NCI-H526 treated with DMSO at 0.1 percent for 48 hours (cell line): ENCODE data around the gene STX8.

Experiments
- DNase-seq: peaks from one replicate; lab custom pipeline; 2025; lab: John Stamatoyannopoulos, UW

Gene STX8

GRCh38 chr17:9298135-9298534, 277.5 kb downstream of the STX8 start:
- DNase-seq = no peak

- no peak for DNase-seq
Measured at GRCh38 chr17:9294661-9295210, 280.9 kb downstream of the STX8 start.

- no peak for DNase-seq
Measured at GRCh38 chr17:9292561-9292941, 283.1 kb downstream of the STX8 start.

GRCh38 chr17:9291912-9292560, 283.6 kb downstream of the STX8 start:
- no peak for DNase-seq

GRCh38 chr17:9290226-9290613, 285.4 kb downstream of the STX8 start:
- DNase-seq = no peak

GRCh38 chr17:9287306-9287705, 288.3 kb downstream of the STX8 start:
- no peak for DNase-seq

GRCh38 chr17:9286434-9286833, 289.2 kb downstream of the STX8 start:
- DNase-seq = no peak

- no peak for DNase-seq
Measured at GRCh38 chr17:9285602-9286427, 289.8 kb downstream of the STX8 start.

GRCh38 chr17:9284884-9285283, 290.7 kb downstream of the STX8 start:
- no peak for DNase-seq

- no peak for DNase-seq
Measured at GRCh38 chr17:9283909-9284308, 291.7 kb downstream of the STX8 start.

GRCh38 chr17:9279893-9280292, 295.7 kb downstream of the STX8 start:
- DNase-seq = no peak

GRCh38 chr17:9274973-9275372, 300.6 kb downstream of the STX8 start:
- no peak for DNase-seq

- DNase-seq = no peak
Measured at GRCh38 chr17:9273428-9274391, 301.9 kb downstream of the STX8 start.

- DNase-seq = no peak
Measured at GRCh38 chr17:9272501-9273200, 303.0 kb downstream of the STX8 start.

- DNase-seq = no peak
Measured at GRCh38 chr17:9271989-9272388, 303.6 kb downstream of the STX8 start.

GRCh38 chr17:9270921-9271320, 304.7 kb downstream of the STX8 start:
- DNase-seq = no peak

GRCh38 chr17:9269350-9270035, 306.1 kb downstream of the STX8 start:
- peak; percentile 14 for DNase-seq

- no peak for DNase-seq
Measured at GRCh38 chr17:9268546-9268945, 307.1 kb downstream of the STX8 start.

GRCh38 chr17:9266697-9267117, 308.9 kb downstream of the STX8 start:
- no peak for DNase-seq

GRCh38 chr17:9266031-9266680, 309.5 kb downstream of the STX8 start:
- no peak for DNase-seq
